Panc1 (cell line): ENCODE data around the gene STAC3. TPM values are rescaled to one million over a fixed set of nuclear protein-coding genes. Genes with fewer than 3 reads are reported as not detected.

Experiments
- ATAC-seq: fragments of 200-7000 bp; cut with Tn5 transposase; 2 replicates; pipeline ENCODE4 v1.9.1; 2020; ENCODE audit warnings: mild to moderate bottlenecking, moderate library complexity
- BruUV-seq: library from RNA; stranded (reverse); fragments of 400-500 nt; replicated peaks from 2 replicates; lab custom pipeline; 2021; lab: Mats Ljungman, UMichigan
- CTCF ChIA-PET: fragments of 300-600 bp; sonication (Branson Sonifier 250); formaldehyde crosslinking; loops from one replicate; lab custom pipeline; 2022; ENCODE audit warnings: antibody characterized with exemption; lab: Charles Lee
- POLR2A ChIA-PET: fragments of 300-600 bp; sonication (Branson Sonifier 250); formaldehyde crosslinking; loops from one replicate; lab custom pipeline; 2022; ENCODE audit warnings: antibody characterized with exemption; lab: Charles Lee
- DNase-seq: peaks from one replicate; pipeline ENCODE4 v3.0.0-alpha.2; 2010; ENCODE audit warnings: low read depth, low spot score
- H3K27ac ChIP-seq: 2 replicates; pipeline ENCODE4 v1.5.1; 2011; ENCODE audit warnings: mild to moderate bottlenecking, low read length, inconsistent platforms
- H3K27me3 ChIP-seq: fragments of 200-500 bp; sonication (Bioruptor generic); 2 replicates; pipeline ENCODE4 v1.6.0; 2014; ENCODE audit warnings: low read length, inconsistent platforms; ENCODE audit not compliant: control insufficient read depth, insufficient read depth
- H3K36me3 ChIP-seq: fragments of 200-500 bp; sonication (Bioruptor generic); 2 replicates; pipeline ENCODE4 v1.5.1; 2014; ENCODE audit warnings: inconsistent platforms, mild to moderate bottlenecking, low read length, moderate library complexity; ENCODE audit not compliant: control insufficient read depth, insufficient read depth
- H3K4me1 ChIP-seq: 2 replicates; pipeline ENCODE4 v1.5.1; 2011; ENCODE audit warnings: inconsistent platforms, mild to moderate bottlenecking, low read length, moderate library complexity; ENCODE audit not compliant: control insufficient read depth, insufficient read depth
- H3K4me3 ChIP-seq, 2 experiments: 2 replicates each; pipeline ENCODE4 v1.5.1; 2011 to 2012; ENCODE audit warnings: low read depth in 2 of 2, low read length in 2 of 2, mild to moderate bottlenecking in 2 of 2, inconsistent platforms in 1 of 2, moderate library complexity in 1 of 2
- H3K9me3 ChIP-seq: fragments of 200-500 bp; sonication (Bioruptor generic); 2 replicates; pipeline ENCODE4 v1.5.1; 2014; ENCODE audit warnings: low read depth, mild to moderate bottlenecking, inconsistent platforms, low read length, moderate library complexity; ENCODE audit not compliant: control insufficient read depth, insufficient read depth
- POLR2AphosphoS5 ChIP-seq: IDR thresholded peaks from 2 replicates; pipeline ENCODE4 v1.6.1; 2012; ENCODE audit warnings: mild to moderate bottlenecking, low read depth, low read length, moderate library complexity
- SIN3A ChIP-seq: IDR thresholded peaks from 2 replicates; pipeline ENCODE4 v1.6.1; 2012; ENCODE audit warnings: low read depth, mild to moderate bottlenecking, low read length, moderate library complexity, borderline replicate concordance; ENCODE audit not compliant: insufficient read depth
- TCF7L2 ChIP-seq: IDR thresholded peaks from 2 replicates; pipeline ENCODE4 v1.6.1; 2011; ENCODE audit warnings: mild to moderate bottlenecking, low read depth, low read length, inconsistent platforms
- in situ Hi-C: cut with HindIII; loops from 2 replicates; pipeline ENCODE4 v1.10.0; 2016; ENCODE audit warnings: low sequenced_read_pairs, low pct_unique_long_range_greater_than_20kb
- intact Hi-C: fragments of 100-400 bp; cut with micrococcal nuclease; formaldehyde crosslinking; loops from one replicate; pipeline ENCODE4 v1.10.0; 2022; ENCODE audit not compliant: unreplicated experiment
- total RNA-seq: library from RNA; stranded (reverse); gene quantifications from one replicate; pipeline ENCODE4 v1.2.1, GENCODE V29; 2021; ENCODE audit not compliant: unreplicated experiment
- TF ChIP-seq, protein P1 (sequence below): fragments of 450-650 bp; IDR thresholded peaks from 2 replicates; pipeline ENCODE4 v1.5.1; 2017; ENCODE audit warnings: mild to moderate bottlenecking
- TF ChIP-seq, protein P2 (sequence below), 2 experiments: IDR thresholded peaks; 2 replicates each; pipeline ENCODE4 v1.6.1; 2011 to 2012; ENCODE audit warnings: low read depth in 2 of 2, control low read depth in 1 of 2, low read length in 1 of 2, mild to moderate bottlenecking in 1 of 2, moderate library complexity in 1 of 2; ENCODE audit not compliant: insufficient read depth in 1 of 2

The STAC3 gene
- total RNA-seq, 1 experiment from 2014 or later: 0.87 TPM

DNA sequence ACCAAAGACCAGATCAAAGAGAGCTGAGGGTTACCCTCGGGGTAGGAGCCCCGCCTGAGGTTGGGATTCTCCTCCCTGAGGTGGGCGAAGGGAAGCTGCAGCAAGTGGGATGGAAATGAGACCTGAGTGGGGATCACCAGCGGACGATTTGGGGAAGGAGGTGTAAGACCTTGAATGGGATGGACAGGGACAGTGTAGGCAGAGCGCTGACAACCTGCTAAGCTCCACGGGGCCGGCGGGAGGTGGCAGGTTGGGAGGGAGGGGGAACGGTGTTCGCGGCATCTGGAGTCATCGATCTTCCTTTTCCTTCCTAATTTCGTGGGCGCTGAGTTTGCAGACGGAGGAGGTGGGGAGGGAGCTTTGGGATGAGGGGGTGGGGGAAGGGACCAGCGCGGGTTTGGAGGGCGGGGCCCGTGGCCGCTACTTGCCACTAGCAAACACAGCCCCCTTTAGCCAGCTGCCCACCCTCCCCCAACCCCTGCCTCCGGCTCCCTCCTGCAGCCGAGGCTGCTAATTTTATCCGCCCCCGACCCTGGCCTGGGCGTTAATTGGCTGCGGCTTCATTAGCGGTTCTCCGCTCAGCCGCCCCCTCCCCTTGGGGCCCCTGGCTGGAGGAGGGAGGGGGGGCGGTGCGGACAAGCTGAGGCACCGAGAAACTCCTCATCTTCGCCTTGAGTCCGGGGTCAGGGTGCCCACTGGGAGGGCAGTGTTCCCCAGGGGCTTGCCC is 24.2 kb downstream of the STAC3 start:
- DNase-seq: no peak
- no peaks in the 10 kb centered on the region for H3K27me3 ChIP-seq
- TF ChIP-seq, protein P1, sequence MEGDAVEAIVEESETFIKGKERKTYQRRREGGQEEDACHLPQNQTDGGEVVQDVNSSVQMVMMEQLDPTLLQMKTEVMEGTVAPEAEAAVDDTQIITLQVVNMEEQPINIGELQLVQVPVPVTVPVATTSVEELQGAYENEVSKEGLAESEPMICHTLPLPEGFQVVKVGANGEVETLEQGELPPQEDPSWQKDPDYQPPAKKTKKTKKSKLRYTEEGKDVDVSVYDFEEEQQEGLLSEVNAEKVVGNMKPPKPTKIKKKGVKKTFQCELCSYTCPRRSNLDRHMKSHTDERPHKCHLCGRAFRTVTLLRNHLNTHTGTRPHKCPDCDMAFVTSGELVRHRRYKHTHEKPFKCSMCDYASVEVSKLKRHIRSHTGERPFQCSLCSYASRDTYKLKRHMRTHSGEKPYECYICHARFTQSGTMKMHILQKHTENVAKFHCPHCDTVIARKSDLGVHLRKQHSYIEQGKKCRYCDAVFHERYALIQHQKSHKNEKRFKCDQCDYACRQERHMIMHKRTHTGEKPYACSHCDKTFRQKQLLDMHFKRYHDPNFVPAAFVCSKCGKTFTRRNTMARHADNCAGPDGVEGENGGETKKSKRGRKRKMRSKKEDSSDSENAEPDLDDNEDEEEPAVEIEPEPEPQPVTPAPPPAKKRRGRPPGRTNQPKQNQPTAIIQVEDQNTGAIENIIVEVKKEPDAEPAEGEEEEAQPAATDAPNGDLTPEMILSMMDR: no peak
- TF ChIP-seq TCF7L2 (no peak), SIN3A (no peak), POLR2AphosphoS5 (no peak)
- TF ChIP-seq, protein P2, sequence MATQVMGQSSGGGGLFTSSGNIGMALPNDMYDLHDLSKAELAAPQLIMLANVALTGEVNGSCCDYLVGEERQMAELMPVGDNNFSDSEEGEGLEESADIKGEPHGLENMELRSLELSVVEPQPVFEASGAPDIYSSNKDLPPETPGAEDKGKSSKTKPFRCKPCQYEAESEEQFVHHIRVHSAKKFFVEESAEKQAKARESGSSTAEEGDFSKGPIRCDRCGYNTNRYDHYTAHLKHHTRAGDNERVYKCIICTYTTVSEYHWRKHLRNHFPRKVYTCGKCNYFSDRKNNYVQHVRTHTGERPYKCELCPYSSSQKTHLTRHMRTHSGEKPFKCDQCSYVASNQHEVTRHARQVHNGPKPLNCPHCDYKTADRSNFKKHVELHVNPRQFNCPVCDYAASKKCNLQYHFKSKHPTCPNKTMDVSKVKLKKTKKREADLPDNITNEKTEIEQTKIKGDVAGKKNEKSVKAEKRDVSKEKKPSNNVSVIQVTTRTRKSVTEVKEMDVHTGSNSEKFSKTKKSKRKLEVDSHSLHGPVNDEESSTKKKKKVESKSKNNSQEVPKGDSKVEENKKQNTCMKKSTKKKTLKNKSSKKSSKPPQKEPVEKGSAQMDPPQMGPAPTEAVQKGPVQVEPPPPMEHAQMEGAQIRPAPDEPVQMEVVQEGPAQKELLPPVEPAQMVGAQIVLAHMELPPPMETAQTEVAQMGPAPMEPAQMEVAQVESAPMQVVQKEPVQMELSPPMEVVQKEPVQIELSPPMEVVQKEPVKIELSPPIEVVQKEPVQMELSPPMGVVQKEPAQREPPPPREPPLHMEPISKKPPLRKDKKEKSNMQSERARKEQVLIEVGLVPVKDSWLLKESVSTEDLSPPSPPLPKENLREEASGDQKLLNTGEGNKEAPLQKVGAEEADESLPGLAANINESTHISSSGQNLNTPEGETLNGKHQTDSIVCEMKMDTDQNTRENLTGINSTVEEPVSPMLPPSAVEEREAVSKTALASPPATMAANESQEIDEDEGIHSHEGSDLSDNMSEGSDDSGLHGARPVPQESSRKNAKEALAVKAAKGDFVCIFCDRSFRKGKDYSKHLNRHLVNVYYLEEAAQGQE (IDR thresholded peaks at IDR 0.05; ENCODE audit: insufficient read depth in 1 of 2, low read depth in 2 of 2, low read length in 1 of 2): no peak
- BruUV-seq: no TSS peak
- H3K4me3 ChIP-seq: no peak overlapping the region
- ATAC-seq: no peak
- intact Hi-C loops (no loop called here), in situ Hi-C loops (no loop called here)
- H3K9me3 ChIP-seq: no peaks in the 10 kb centered on the region
- H3K27ac ChIP-seq: no peak overlapping the region
- H3K4me1 ChIP-seq: peaks cover 8% of the 10 kb centered on the region; the same call in 1 of the 2 replicates
- H3K36me3 ChIP-seq: no peaks in the 10 kb centered on the region; the same call in 1 of the 2 replicates
- CTCF ChIA-PET: interaction anchor here (0.8 kb wide), 1 partner anchor 13 kb away, joined by 8 read pairs; no protein-coding TSS in a partner anchor
- POLR2A ChIA-PET: no interaction called here

DNA sequence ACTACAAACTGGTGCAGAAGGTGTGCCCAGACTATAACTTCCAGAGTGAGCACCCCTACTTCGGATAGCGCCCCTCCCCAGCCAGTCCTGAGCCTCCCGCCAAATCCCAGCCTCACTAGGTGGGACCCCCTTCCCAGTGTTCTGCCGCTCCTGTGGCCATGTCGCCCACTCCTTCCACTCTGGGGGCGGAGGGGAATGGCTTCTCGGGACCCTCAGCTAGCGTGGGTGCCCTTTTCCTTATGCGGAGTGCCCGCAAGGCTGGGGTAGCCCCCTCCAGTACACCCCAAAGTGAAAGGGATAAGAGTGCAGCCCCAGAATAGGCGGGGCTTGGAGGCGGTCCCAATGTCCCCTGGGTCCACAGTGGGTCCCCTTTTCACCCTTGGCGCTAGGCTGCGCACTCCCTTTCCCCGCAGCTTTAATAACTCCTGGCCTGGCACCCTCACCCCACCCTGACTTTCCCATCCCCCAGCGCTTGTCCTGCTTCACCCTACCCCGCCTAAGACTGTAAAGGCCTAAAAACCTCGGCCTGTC is 25.2 kb downstream of the STAC3 start:
- Histone ChIP-seq H3K4me1 (peaks cover 5% of the 10 kb centered on the region; the same call in 1 of the 2 replicates), H3K36me3 (no peaks in the 10 kb centered on the region; the same call in 1 of the 2 replicates), H3K4me3 (no peak overlapping the region), H3K27ac (no peak overlapping the region), H3K27me3 (no peaks in the 10 kb centered on the region), H3K9me3 (no peaks in the 10 kb centered on the region)
- POLR2A ChIA-PET: no interaction called here
- CTCF ChIA-PET: no interaction called here
- TF ChIP-seq POLR2AphosphoS5: no peak
- TF ChIP-seq, protein P2 (IDR thresholded peaks at IDR 0.05; ENCODE audit: insufficient read depth in 1 of 2, low read depth in 2 of 2, low read length in 1 of 2): no peak
- TF ChIP-seq, protein P1: no peak
- no peak for TF ChIP-seq SIN3A
- no peak for TF ChIP-seq TCF7L2
- no TSS peak for BruUV-seq
- in situ Hi-C loops (no loop called here), intact Hi-C loops (no loop called here)
- DNase-seq (no peak), ATAC-seq (no peak)
